HEK293T (cell line): ENCODE results near the gene GAB4.

Source experiments
- ARNT ChIP-seq: fragments of 450-650 bp; IDR thresholded peaks from 2 replicates; pipeline ENCODE4 v1.6.1; 2017; ENCODE audit warnings: mild to moderate bottlenecking
- BHLHE40 ChIP-seq: fragments of 450-650 bp; IDR thresholded peaks from 2 replicates; pipeline ENCODE4 v1.6.1; 2016; ENCODE audit warnings: mild to moderate bottlenecking, moderate library complexity, borderline replicate concordance
- CTBP1 ChIP-seq: fragments of 450-650 bp; IDR thresholded peaks from 2 replicates; pipeline ENCODE4 v1.6.1; 2016; ENCODE audit warnings: borderline replicate concordance
- ELF4 ChIP-seq: fragments of 450-650 bp; IDR thresholded peaks from 2 replicates; pipeline ENCODE4 v1.6.1; 2017; ENCODE audit warnings: antibody characterized with exemption
- FOXA1 ChIP-seq: fragments of 450-650 bp; IDR thresholded peaks from 2 replicates; pipeline ENCODE4 v1.6.1; 2016; ENCODE audit warnings: mild to moderate bottlenecking
- FOXM1 ChIP-seq: fragments of 450-650 bp; IDR thresholded peaks from 2 replicates; pipeline ENCODE4 v1.6.1; 2017; ENCODE audit warnings: mild to moderate bottlenecking, borderline replicate concordance
- L3MBTL2 ChIP-seq: fragments of 450-650 bp; conservative IDR thresholded peaks from 2 replicates; pipeline ENCODE4 v1.6.1; 2016; ENCODE audit warnings: mild to moderate bottlenecking
- LEF1 ChIP-seq: fragments of 450-650 bp; IDR thresholded peaks from 2 replicates; pipeline ENCODE4 v1.6.1; 2017; ENCODE audit warnings: mild to moderate bottlenecking, borderline replicate concordance
- NFRKB ChIP-seq: fragments of 450-650 bp; IDR thresholded peaks from 2 replicates; pipeline ENCODE4 v1.6.1; 2016; ENCODE audit warnings: mild to moderate bottlenecking, moderate library complexity
- SP1 ChIP-seq: fragments of 450-650 bp; IDR thresholded peaks from 2 replicates; pipeline ENCODE4 v1.6.1; 2017
- SUZ12 ChIP-seq: fragments of 450-650 bp; IDR thresholded peaks from 2 replicates; pipeline ENCODE4 v1.6.1; 2016; ENCODE audit warnings: mild to moderate bottlenecking
- TARDBP ChIP-seq: fragments of 450-650 bp; IDR thresholded peaks from 2 replicates; pipeline ENCODE4 v1.6.1; 2016
- ZNF384 ChIP-seq: fragments of 450-650 bp; IDR thresholded peaks from 2 replicates; pipeline ENCODE4 v1.6.1; 2016
- TF ChIP-seq, protein P1 (sequence below): fragments of 450-650 bp; IDR thresholded peaks from 2 replicates; pipeline ENCODE4 v1.6.1; 2016

DNA sequence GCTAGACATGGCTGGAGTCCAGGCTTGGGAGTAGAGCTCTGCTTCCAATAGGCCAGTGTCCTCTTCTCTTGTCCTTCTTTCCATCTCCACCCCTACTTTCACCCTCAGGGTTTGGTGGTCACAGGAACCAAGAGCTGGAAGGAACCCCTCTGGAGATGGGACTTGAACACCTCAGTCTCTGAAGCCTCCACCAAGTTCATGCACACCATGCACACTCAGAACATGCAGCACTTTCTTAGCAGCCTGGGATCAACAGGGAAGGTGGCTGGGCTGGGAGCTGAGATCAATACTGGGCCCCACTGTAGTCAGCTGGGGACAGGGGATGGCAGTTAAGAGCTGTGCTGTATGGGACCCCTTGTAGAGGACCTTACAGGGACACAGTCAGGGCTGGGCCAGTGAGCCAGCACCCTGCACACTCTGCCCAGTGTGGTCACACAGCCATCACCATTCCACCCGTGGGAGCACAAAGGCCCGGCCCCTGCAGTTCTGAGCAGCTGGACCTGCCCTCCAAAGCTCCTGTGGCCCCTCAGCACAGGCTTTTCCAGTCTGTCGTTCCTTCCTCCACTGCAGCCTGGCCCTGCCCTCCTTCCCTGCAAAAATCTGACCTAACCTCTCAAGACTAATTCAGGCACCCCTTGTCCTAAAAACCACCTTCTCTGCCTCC is 47.7 kb downstream of the GAB4 start:
- TF ChIP-seq ARNT: no peak
- no peak for TF ChIP-seq FOXA1
- no peak for TF ChIP-seq TARDBP
- TF ChIP-seq ELF4: no peak
- no peak for TF ChIP-seq SUZ12
- TF ChIP-seq SP1: no peak
- no peak for TF ChIP-seq LEF1
- TF ChIP-seq BHLHE40: no peak
- TF ChIP-seq L3MBTL2: no peak
- TF ChIP-seq ZNF384: no peak
- no peak for TF ChIP-seq FOXM1
- TF ChIP-seq, protein P1, sequence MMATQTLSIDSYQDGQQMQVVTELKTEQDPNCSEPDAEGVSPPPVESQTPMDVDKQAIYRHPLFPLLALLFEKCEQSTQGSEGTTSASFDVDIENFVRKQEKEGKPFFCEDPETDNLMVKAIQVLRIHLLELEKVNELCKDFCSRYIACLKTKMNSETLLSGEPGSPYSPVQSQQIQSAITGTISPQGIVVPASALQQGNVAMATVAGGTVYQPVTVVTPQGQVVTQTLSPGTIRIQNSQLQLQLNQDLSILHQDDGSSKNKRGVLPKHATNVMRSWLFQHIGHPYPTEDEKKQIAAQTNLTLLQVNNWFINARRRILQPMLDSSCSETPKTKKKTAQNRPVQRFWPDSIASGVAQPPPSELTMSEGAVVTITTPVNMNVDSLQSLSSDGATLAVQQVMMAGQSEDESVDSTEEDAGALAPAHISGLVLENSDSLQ: no peak
- no peak for TF ChIP-seq NFRKB
- TF ChIP-seq CTBP1: no peak
